ENCODE measurements around the gene GULP1. TPM values are rescaled to one million over a fixed set of nuclear protein-coding genes. Genes with fewer than 3 reads are reported as not detected.

The GULP1 gene
- polyA plus RNA-seq (2012; ENCODE audit: insufficient read depth, insufficient read length, low read depth) = 24.1 TPM

- Histone ChIP-seq H3K27me3 (no peaks in the 10 kb centered on the region), H3K4me1 (no peaks in the 10 kb centered on the region; the same call in 1 of the 2 replicates), H3K36me3 (no peaks in the 10 kb centered on the region), H3K9me3 (no peaks in the 10 kb centered on the region), H3K4me3 (ENCODE audit: low read depth, low read length) (peak within 1 kb of the TSS; percentile 84)
- TF ChIP-seq CTCF (IDR thresholded peaks at IDR 0.05; ENCODE audit: low read depth, low read length) = peak; percentile 62
- peak; percentile 78 for DNase-seq
Measured at GRCh38 chr2:188291617-188292347, at the start of gene GULP1. Gene GULP1, plus strand, starts transcription at chr2:188291874. Its CDS starts 185,829 bp downstream, at chr2:188477703.

GRCh38 chr2:188243381-188243780 is 48.3 kb upstream of the GULP1 start:
- Histone ChIP-seq H3K27me3 (no peaks in the 10 kb centered on the region), H3K4me3 (ENCODE audit: low read depth, low read length) (no peak overlapping the region), H3K36me3 (no peaks in the 10 kb centered on the region), H3K9me3 (no peaks in the 10 kb centered on the region), H3K4me1 (no peaks in the 10 kb centered on the region)
- DNase-seq = no peak
- TF ChIP-seq CTCF (IDR thresholded peaks at IDR 0.05; ENCODE audit: low read depth, low read length) = no peak

GRCh38 chr2:188244383-188244782 is 47.3 kb upstream of the GULP1 start:
- TF ChIP-seq CTCF (IDR thresholded peaks at IDR 0.05; ENCODE audit: low read depth, low read length) = no peak
- no peaks in the 10 kb centered on the region for H3K36me3 ChIP-seq

GRCh38 chr2:188245230-188245629 is 46.4 kb upstream of the GULP1 start:
- no peak for TF ChIP-seq CTCF (IDR thresholded peaks at IDR 0.05; ENCODE audit: low read depth, low read length)
- no peaks in the 10 kb centered on the region for H3K9me3 ChIP-seq

More at GRCh38 chr2:188244383-188244782, 47.3 kb upstream of the GULP1 start:
- no peaks in the 10 kb centered on the region for H3K27me3 ChIP-seq
- H3K9me3 ChIP-seq = no peaks in the 10 kb centered on the region
- H3K4me3 ChIP-seq (ENCODE audit: low read depth, low read length) = no peak overlapping the region
- DNase-seq = no peak
- H3K4me1 ChIP-seq = no peaks in the 10 kb centered on the region

GRCh38 chr2:188248513-188248912 is 43.2 kb upstream of the GULP1 start:
- Histone ChIP-seq H3K4me3 (ENCODE audit: low read depth, low read length) (no peak overlapping the region), H3K9me3 (no peaks in the 10 kb centered on the region), H3K27me3 (no peaks in the 10 kb centered on the region), H3K4me1 (no peaks in the 10 kb centered on the region), H3K36me3 (no peaks in the 10 kb centered on the region)
- DNase-seq = no peak
- no peak for TF ChIP-seq CTCF (IDR thresholded peaks at IDR 0.05; ENCODE audit: low read depth, low read length)

More at GRCh38 chr2:188245230-188245629, 46.4 kb upstream of the GULP1 start:
- H3K4me3 ChIP-seq (ENCODE audit: low read depth, low read length) = no peak overlapping the region
- no peaks in the 10 kb centered on the region for H3K36me3 ChIP-seq
- H3K4me1 ChIP-seq = no peaks in the 10 kb centered on the region
- no peaks in the 10 kb centered on the region for H3K27me3 ChIP-seq
- DNase-seq = no peak

GRCh38 chr2:188251034-188251433 is 40.6 kb upstream of the GULP1 start:
- Histone ChIP-seq H3K4me1 (no peaks in the 10 kb centered on the region), H3K36me3 (no peaks in the 10 kb centered on the region), H3K9me3 (no peaks in the 10 kb centered on the region), H3K27me3 (no peaks in the 10 kb centered on the region), H3K4me3 (ENCODE audit: low read depth, low read length) (no peak overlapping the region)
- TF ChIP-seq CTCF (IDR thresholded peaks at IDR 0.05; ENCODE audit: low read depth, low read length) = no peak
- DNase-seq = no peak

All from BE2C (cell line).